HG03521 (cell line): ENCODE results near the gene ST7.
"Not testable (repeated sequence)": the region's sequence is repeated elsewhere in the genome, so short reads cannot be mapped to it uniquely, and the experiment has no call there.

Source experiments
- ATAC-seq: cut with Tn5 transposase; IDR thresholded peaks from one replicate; pipeline ENCODE4 v1.9.1; 2021; ENCODE audit warnings: mild to moderate bottlenecking, moderate library complexity; ENCODE audit not compliant: unreplicated experiment

Gene ST7

DNA sequence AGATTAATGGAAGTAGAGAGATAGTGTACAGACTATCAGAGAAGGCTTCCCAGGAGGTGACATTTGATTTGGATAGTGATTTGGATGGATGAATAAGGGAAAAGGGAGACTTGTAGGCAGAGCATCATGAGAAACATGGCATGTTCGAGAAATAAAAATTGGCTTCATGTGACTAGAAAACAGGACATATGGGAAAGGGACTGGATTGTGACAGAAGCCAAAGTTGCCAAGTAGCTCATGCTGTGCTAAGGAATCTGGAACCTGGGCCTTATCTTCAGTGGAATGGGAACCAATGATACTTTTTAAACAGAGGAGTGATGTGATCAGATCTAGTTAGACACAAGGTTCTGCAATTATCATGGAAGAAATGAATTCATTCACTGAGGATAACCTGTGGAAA, 168.7 kb downstream of the ST7 start:
- not testable (repeated sequence) for ATAC-seq

DNA sequence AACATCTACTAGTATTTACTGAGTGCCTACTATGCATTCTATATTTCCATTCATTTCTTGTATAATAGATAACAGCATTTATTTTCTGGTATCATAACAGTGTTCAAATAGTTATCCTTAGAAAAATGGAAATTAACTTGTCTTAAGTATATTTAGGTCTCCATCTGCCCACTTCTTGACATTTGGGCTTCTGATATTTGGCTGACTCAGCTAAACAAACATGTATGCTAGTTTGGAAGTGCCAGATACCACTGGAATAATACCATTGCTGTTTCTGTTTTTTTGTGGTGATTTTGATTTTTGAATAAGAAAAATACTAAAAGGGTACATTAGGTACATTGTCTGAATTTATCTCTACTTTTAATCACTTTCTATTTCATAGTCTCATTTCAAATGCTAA, 169.2 kb downstream of the ST7 start:
- no peak for ATAC-seq

- ATAC-seq, result no peak
Measured at GRCh38 chr7:117123311-117123926, 170.1 kb downstream of the ST7 start.

DNA sequence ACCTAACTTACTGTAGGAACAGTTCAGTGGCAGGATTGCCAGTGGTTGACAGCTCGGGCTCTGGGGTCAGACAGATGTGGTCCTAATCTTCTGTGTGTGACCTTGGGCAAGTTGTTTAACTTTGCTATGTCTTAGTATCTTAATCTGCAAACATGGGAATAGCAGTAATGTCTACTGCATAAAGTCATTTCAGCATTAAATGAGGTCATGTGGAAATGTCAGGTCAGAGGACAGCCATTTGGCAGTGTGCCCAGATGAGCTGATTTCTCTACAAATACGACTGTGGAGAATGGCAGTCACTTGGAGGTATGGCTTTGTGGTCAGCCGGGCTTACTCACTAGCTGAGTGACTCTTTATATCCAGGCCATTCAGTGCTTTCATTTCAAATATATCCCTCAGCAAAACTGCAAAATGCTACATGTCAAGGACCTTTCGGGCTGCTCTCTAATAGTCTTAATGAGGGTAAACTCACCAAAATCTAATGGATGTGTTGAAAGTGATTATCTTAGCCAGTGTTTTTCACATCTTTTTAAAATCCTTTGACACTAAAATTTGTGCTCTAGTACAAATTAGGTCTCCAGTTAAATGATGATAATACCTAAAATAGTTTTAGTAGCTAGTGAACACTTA, 171.4 kb downstream of the ST7 start:
- ATAC-seq, result peak; percentile 83

- no peak for ATAC-seq
Measured at GRCh38 chr7:117126676-117127075, 173.4 kb downstream of the ST7 start.

DNA sequence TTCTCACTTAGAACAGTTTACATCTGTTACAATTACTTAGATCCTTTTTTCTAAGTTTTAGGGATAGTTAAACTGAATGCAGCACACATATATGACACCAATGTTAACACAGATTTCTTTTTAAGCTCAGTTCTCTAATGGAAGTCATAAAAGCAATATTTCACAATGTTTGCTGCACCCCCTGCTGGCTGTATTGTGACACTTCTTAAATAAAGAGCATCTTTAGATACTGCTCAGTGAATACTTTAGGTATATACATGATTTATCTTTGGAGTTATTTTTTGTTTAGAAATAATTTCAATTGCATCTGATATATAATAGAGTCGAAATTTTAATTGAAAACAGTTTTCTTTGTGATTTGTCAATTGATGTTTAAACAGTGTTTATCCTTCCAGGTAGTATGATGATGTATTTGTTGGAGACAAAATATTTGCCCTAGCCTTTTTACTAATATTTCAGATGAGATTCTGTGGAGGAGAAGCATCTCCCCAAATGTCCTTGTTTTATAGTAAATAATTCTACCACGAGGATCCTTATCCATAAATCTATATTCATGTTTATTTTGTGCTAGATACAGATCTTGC, 174.4 kb downstream of the ST7 start:
- no peak for ATAC-seq

DNA sequence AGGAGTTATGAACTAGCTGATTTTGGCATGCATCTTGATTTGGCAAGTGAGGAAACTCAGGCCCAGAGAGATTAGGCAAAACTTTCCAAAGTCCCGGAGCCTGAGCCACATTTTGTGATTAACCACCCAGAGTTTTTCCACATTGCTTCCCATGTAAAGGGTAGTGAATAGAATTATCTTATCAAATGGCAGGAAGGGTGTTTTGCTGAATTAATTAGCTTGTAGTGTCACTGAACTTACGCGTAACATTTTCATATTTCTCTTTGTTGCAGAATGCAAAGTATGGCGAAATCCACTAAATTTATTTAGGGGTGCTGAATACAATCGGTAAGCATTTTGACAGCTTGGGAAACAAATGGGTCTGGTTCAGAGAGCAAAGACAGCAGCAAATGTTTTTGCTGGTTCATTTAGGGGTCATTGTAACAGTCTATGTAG, 176.2 kb downstream of the ST7 start:
- no peak for ATAC-seq

DNA sequence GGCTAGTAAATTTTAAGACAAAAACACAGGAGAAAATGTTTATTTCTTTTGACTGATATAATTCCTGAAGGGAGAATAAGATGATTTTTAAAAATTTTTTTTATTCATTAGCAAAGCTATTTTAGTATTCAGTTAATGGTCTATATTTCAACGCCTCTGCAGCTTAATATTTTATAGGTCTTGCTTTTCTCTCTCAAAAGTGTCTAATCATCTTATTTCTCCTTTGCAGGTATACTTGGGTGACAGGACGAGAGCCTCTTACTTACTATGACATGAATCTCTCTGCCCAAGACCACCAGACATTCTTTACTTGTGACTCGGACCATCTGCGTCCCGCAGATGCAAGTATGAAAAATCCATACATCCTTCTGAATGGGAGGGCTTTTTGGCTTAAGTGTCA, 177.0 kb downstream of the ST7 start:
- ATAC-seq, result no peak

DNA sequence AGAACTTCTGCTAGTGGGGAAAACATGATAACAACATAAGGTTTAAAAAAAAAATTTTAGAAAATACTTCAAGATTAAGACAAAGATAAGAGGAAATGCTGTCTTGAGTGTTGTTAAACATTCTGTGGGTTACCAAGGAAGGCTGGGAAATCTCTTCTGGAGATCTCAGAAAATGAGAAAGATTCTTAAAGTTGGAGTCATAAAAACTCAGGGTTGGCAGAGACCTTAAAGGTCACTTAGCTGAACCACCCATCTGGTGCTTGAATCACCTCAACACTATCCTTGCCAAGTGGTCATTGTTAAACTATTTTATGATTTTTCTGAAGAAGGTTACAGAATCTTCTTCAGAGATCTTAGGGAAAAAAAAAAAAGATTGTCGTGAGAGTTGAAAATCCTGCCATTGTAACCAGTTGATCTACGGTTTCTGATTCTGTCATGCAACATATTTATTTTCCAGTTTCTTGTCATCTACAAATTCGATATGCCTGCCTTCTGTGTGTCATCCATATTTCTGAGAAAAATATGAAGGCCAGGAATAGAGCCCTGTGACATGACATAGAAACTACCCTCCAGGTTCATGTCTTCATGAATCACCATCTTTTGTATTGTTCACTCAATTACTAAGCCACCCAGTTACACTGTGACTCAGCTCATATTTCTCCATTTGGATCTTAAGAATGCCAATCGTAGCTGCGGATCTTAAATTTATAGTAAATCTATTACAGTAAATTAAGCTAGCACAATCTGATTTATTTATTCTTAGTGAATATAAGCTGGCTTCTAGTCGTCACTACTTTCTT, 179.2 kb downstream of the ST7 start:
- no peak for ATAC-seq

GRCh38 chr7:117133125-117133524, 179.8 kb downstream of the ST7 start:
- ATAC-seq, result no peak

- ATAC-seq, result no peak
Measured at GRCh38 chr7:117134411-117134810, 181.1 kb downstream of the ST7 start.

DNA sequence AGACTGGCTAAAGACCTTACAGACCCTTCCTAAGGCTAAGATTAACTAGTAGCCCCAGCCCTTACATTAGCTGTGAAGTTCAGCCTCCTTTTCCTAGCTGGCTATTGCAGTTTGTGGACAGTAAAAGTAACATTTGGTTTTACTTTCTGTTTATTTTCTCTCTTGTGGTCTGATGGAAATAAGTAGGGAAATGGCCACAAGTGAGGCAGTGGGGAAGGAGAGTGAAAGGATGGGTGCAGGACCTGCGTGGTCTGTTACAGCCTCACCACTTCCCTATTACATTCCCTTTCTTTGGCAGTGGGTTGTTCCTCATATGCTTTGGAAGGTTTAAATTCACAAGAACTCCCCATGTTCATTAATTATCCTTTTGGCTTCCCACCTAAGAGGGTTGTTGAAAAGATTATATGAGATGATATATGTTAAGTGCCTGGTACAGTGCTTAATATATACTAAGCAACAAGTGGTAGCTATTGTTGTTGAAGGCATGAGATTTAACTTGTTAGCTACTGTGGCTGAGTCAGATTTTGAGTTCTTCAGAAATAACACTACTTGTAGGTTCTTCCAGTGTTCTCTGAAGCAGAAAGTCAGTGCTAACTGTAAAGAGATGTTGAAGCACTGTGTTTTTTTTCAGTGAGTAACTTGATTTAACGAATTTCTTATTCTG, 181.7 kb downstream of the ST7 start:
- ATAC-seq, result no peak

GRCh38 chr7:117135553-117135891, 182.2 kb downstream of the ST7 start:
- ATAC-seq, result no peak

- no peak for ATAC-seq
Measured at GRCh38 chr7:117137868-117138267, 184.6 kb downstream of the ST7 start.

DNA sequence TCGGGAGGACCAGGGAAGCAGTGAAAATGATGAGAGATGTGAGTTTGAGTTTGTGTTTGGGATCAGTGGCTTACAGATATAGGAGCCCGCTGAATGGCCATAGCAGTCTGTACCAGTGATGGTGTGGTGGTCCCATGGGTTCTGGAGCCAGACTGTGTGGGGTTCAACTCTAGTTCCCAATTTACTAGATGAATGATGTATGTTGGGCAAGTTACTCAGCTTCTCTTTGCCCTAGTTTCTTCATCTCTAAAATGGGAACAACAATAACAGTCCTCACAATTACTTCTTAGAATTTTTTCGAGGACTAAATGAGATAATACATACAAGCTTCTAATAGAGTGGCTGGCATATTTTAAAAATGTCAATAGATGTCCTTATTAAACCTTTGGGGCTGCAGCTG, 185.2 kb downstream of the ST7 start:
- ATAC-seq, result no peak

DNA sequence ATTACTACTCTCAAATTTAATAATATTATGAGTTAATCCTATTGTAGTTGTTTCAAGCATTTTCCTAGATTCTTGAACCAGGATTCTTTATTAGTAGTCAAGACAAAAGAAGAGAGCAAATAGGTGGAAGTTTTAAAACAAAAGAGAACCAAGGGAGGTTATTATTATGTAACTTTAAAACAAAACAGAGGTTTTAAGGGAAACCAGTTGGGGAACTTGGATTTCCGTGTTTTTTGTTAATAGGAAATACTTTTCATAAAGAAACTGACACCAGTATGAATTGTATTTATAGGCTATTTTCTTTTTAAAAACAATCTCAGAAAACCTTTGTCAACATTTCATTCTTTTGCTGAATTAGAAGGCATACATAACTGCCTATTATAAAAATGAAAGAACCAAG, 185.7 kb downstream of the ST7 start:
- ATAC-seq, result no peak

GRCh38 chr7:117139397-117139984, 186.2 kb downstream of the ST7 start:
- ATAC-seq, result no peak

DNA sequence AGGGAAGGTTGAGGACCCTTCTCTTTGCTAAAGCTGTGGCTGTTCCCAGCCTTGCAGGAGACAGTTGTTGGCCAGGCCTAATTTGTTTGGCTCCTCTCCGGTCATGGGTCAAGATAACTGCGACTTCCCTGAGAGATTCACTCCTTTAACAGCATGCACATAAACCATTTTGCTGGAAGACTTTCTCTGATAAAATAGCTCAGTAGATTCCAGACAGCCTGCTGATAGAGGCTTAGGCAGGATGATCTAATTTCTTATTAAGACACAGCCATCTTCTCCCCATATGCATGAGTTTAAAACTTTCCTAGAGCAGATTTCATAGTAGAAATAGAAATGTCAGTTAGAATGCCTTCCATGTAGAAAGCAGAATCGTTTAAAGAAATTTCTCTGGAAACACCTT, 187.6 kb downstream of the ST7 start:
- ATAC-seq, result no peak

DNA sequence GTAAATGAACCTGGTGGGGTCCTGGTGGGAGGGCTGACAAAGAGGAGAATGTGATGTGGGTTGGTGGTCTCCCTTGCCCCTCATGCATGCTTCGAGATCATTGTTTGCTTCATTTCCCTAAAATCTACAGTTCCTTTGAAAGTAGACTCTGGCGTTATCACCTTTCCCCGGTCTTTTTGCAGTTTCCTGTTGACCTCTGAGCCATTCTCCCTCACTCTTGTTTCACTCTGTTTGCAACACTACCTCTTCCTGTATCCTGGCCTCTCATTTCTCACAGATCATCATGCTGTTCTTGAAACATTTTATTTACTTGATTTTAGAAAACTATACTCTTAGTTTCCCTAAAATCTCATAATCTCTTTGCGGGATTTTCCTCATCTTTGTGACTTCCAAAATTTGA, 189.8 kb downstream of the ST7 start:
- no peak for ATAC-seq

- no peak for ATAC-seq
Measured at GRCh38 chr7:117143580-117143979, 190.3 kb downstream of the ST7 start.

DNA sequence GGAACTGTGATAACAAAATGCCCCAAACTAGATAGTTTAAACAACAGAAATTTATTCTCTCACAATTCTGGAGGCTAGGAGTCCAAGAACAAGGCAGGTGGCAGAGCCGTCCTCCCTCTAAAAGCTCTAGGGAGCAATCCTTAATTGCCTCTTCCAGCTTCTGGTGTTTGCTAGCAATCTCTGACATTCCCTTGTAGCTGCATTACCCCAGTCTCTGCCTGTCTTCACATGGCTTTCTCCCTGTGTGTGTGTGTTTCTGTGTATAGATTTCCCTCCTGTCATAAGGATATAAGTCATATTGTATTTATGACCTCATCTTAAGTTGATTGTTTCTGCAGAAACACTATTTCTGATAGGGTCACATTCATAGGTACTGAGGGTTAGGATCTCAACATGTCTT, 192.0 kb downstream of the ST7 start:
- no peak for ATAC-seq
